Eye (tissue), 1 donor: ENCODE results near the gene WNT9B.

Experiments
- DNase-seq: peaks from one replicate; pipeline ENCODE4 v3.0.0-alpha.2; 2015

WNT9B gene

GRCh38 chr17:46883871-46884520 lies 32.6 kb downstream of the WNT9B start:
- DNase-seq, result peak; percentile 56

DNA sequence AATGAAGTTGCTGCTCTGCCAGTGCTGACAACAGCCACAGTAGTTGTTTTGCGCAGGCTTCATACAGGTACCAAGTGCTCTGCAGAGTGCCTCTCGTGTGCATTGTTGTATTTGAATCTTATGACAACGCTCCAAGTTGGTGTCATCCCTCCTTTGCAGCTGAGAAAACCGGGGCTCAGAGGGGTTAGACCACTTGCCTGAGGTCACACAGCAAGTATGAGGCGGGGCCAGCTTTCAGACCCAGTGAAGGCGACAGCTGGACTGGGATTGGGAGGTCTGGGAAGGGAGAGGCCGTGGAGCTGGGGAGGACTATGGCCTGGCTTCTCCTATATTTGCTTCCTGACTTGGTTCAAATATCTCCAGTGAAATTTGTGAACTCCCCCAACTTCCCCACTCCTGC lies 33.2 kb downstream of the WNT9B start:
- no peak for DNase-seq

- no peak for DNase-seq
These were observed 34.3 kb downstream of the WNT9B start for GRCh38 chr17:46885415-46886309.

GRCh38 chr17:46886310-46886663 lies 34.9 kb downstream of the WNT9B start:
- no peak for DNase-seq

- DNase-seq, result no peak
These were observed 36.3 kb downstream of the WNT9B start for GRCh38 chr17:46887717-46888116.

DNA sequence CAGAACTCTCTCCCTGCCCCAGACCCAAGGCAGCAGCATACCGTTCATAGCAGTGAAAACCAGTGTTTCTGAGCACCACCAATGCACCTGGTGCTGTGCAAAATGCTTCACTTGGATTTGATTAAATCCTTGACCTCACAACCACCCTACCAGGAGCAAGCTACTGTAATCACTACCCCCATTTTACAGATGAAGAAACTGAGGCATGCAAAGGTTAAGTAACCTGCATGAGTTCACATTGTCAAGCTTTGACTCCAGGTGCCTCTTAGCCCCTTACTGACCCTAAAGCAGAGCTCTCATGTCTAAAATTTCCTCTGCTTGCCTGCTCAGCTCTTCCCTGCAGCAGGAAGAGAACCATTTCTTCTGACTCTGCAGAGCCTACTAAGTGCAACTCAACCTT lies 37.3 kb downstream of the WNT9B start:
- DNase-seq, result peak; percentile 5

DNA sequence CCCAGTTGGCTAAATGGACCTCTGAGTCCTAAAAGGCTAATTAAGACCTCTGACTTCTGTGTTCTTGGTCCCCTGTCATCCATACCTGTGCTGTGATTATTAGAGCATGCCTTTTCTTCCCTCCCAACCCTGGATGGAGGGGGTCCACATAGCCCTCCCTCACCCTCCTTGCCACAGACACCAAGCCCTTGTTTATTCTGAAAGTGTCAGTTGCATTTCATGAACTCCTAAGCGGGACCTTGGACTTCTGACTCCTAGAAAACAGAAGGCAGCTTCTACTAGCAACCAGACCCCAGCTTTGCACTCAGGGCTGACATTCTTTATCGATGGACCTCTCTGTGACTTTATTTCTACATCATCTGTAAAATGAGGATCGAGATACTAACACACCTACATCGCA lies 38.1 kb downstream of the WNT9B start:
- DNase-seq, result peak; percentile 4

DNA sequence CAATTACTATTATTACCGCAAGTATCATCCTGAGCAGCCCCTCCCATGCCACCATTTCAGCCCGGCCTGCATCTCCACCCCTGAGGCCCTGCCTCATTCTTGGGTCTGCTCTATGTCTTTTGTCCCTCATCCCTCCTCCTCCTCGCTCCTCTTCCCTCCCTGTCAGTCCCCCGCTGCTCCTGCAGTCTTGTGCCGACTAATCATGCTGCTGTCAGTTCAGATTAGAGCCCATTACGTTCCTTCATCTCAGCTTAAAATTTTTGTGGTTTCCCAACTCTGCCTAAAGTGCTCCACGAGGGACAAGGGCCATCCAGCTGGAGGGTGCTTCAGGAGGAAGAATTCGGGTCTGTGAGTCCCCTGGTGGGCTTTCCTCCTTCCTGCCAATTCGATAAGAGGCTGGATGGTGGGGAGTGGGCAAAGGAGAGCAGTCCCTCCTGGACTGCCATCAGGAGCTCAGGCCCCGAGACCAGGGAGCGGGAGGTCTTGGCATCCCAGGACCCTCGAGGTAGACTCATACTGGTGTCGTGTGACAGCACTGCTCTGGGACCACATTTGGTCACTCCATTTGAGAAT lies 38.7 kb downstream of the WNT9B start:
- DNase-seq, result peak; percentile 79

DNA sequence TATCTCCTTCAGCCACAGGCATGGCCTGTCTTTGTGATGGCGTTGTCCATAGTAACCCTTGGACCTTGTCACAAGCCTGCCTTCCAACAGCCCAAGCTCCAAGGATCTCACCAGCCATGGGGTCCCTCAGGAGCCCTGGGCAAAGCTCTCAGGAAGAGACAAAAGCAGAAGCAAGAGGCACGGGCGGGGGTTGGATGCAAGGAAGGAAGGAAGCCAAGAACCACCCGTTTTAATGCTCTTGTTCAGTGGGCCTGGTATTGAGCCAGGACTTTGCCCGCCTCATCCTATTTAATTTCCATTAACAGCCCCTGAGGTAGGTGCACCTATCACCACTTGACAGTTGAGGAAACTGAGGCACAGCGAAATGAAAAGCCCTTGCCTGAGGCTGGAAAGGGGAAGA lies 39.3 kb downstream of the WNT9B start:
- DNase-seq, result no peak

DNA sequence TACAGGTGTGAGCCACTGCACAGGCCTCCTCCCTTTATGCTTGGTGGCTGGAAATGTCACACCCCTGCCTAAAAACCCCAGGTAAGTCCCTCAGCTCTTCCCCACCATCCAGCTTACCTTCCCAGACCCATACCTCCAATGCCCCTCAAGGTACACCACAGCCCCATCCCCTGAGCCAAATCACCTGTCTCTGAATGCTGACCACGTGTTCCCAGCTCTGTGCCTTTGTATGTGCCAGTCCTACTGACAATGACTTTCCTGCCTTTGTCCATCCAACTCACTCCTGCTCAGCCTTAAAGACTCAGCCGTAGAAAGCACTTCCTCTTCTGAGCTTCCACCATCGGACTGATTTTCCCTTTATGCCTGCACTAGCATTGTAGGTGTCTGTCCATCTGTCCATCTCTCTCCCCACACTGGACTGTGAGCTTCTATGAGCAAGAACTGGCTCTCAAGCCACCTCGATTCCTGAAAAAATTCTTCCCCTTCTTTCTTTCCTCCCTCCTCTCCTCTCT lies 40.9 kb downstream of the WNT9B start:
- DNase-seq, result no peak

GRCh38 chr17:46894024-46894423 lies 42.6 kb downstream of the WNT9B start:
- DNase-seq, result no peak

GRCh38 chr17:46894476-46895151 lies 43.2 kb downstream of the WNT9B start:
- DNase-seq, result peak; percentile 81

- no peak for DNase-seq
These were observed 43.8 kb downstream of the WNT9B start for GRCh38 chr17:46895171-46895570.

DNA sequence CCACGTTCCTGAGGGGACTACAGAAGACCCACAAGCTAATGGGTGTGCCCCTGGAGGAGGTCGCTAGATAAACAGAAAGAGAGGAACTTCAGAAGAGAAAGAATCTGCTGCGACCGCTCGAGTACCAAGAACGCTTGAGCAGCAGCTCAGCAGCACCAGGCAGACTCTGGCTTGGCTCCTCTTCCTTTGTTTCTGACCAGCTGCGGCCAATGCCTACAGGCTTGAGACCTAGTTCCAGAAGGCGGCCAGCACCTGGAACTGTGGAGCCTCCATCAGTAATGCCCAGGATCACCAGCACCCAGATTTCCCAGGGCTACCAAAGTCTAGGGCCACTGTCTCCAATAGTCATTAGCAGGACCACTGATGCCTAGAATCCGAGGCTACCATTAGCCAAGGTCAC lies 45.6 kb downstream of the WNT9B start:
- DNase-seq, result no peak

GRCh38 chr17:46898364-46898763 lies 47.0 kb downstream of the WNT9B start:
- no peak for DNase-seq

GRCh38 chr17:46898860-46899259 lies 47.5 kb downstream of the WNT9B start:
- DNase-seq, result no peak

GRCh38 chr17:46901291-46901690 lies 49.9 kb downstream of the WNT9B start:
- no peak for DNase-seq

DNA sequence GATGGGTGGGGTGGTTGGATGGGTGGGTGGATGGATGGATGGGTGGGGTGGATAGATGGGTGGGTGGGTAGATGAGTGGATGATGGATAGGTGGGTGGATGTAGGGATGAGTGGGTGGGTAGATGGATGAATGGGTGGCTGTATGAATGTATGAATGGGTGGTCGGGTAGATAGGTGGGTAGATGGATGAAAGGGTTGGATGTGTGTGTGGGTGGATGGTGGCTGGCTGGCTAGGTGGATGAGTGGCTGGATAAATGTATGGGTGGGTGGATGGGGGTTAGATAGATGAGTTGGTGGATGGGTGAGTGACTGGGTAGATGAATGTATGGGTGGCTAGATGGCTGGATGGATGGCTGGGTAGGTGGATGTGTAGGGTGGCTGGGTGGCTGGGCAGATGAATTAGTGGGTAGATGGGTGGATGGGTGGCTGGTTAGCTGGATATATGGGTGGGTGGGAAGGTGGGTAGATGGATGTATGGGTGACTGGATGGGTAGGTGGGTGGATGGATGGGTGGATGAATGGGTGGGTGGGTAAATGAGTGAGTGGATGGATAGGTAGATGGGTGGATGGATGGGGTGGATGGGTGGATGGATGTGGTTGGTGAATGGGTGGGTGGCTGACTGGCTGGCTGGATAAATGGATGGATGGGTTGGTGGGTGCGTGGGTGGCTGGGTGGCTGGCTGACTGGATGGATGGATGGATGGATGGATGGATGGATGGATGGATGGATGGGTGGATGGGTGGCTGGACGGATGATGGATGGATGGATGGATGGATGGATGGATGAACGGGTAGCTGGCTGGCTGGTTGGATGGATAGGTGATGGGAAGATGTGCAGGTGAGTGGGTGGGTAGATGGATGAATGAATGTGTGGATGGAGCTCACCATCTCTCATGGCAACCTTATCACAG lies 52.6 kb downstream of the WNT9B start:
- no peak for DNase-seq

- peak; percentile 57 for DNase-seq
These were observed 56.8 kb downstream of the WNT9B start for GRCh38 chr17:46908068-46908737.

- DNase-seq, result no peak
These were observed 59.0 kb downstream of the WNT9B start for GRCh38 chr17:46910179-46910927.

DNA sequence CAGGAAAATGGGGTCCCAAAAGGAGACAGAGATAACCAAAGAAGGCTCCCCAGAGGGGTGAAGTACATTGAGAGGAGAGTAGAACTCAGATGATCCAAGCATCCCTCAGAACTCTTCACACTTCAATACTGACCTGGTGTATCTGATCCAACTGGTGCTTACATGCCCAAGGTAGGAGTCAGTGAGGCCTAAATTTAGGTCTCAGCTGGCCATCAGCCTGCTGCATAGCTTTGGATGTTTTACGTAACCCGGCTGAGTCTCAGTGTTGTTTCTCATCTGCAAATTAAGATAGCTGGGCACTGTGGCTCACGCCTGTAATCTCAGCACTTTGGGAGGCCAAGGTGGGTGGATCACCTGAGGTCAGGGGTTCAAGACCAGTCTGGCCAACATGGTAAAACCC lies 59.9 kb downstream of the WNT9B start:
- no peak for DNase-seq
